HEK293 (cell line): ENCODE measurements around the gene ARHGAP35.

Experiments used
- FEZF1 ChIP-seq: fragments of 450-650 bp; formaldehyde crosslinking; IDR thresholded peaks from 2 replicates; pipeline ENCODE4 v1.5.1; 2016; ENCODE audit warnings: missing biosample characterization, missing genetic modification characterization
- PRDM1 ChIP-seq: fragments of 450-650 bp; formaldehyde crosslinking; IDR thresholded peaks from 2 replicates; pipeline ENCODE4; 2016; ENCODE audit warnings: missing biosample characterization, missing genetic modification characterization
- REST ChIP-seq: fragments of 450-650 bp; formaldehyde crosslinking; IDR thresholded peaks from 2 replicates; pipeline ENCODE4 v1.5.1; 2016; ENCODE audit warnings: missing biosample characterization, missing genetic modification characterization
- TCF7L2 ChIP-seq: IDR thresholded peaks from 2 replicates; pipeline ENCODE4 v1.6.1; 2011; ENCODE audit warnings: low read depth, mild to moderate bottlenecking, inconsistent platforms, low read length, moderate library complexity, borderline replicate concordance
- ZBTB21 ChIP-seq: fragments of 450-650 bp; formaldehyde crosslinking; IDR thresholded peaks from 2 replicates; pipeline ENCODE4 v1.5.1; 2017; ENCODE audit warnings: missing biosample characterization, missing genetic modification characterization
- ZNF248 ChIP-seq: fragments of 450-650 bp; formaldehyde crosslinking; IDR thresholded peaks from 2 replicates; pipeline ENCODE4 v1.5.1; 2017; ENCODE audit warnings: missing biosample characterization, missing genetic modification characterization
- ZNF488 ChIP-seq: fragments of 450-650 bp; formaldehyde crosslinking; IDR thresholded peaks from 2 replicates; pipeline ENCODE4 v1.5.1; 2016; ENCODE audit warnings: missing biosample characterization, missing genetic modification characterization
- ZNF558 ChIP-seq: fragments of 450-650 bp; formaldehyde crosslinking; IDR thresholded peaks from 2 replicates; pipeline ENCODE4 v1.5.1; 2016; ENCODE audit warnings: missing biosample characterization, missing genetic modification characterization
- ZNF560 ChIP-seq: fragments of 450-650 bp; formaldehyde crosslinking; IDR thresholded peaks from 2 replicates; pipeline ENCODE4 v1.5.1; 2017; ENCODE audit warnings: missing biosample characterization, missing genetic modification characterization, borderline replicate concordance
- ZNF670 ChIP-seq: fragments of 450-650 bp; formaldehyde crosslinking; IDR thresholded peaks from 2 replicates; pipeline ENCODE4 v1.5.1; 2016; ENCODE audit warnings: missing biosample characterization, missing genetic modification characterization, low read depth
- ZNF707 ChIP-seq: fragments of 450-650 bp; formaldehyde crosslinking; IDR thresholded peaks from 2 replicates; pipeline ENCODE4 v1.5.1; 2016; ENCODE audit warnings: missing biosample characterization, missing genetic modification characterization
- TF ChIP-seq, protein P1 (sequence below): fragments of 450-650 bp; formaldehyde crosslinking; IDR thresholded peaks from 2 replicates; pipeline ENCODE4 v1.5.1; 2016; ENCODE audit warnings: missing biosample characterization, missing genetic modification characterization

DNA sequence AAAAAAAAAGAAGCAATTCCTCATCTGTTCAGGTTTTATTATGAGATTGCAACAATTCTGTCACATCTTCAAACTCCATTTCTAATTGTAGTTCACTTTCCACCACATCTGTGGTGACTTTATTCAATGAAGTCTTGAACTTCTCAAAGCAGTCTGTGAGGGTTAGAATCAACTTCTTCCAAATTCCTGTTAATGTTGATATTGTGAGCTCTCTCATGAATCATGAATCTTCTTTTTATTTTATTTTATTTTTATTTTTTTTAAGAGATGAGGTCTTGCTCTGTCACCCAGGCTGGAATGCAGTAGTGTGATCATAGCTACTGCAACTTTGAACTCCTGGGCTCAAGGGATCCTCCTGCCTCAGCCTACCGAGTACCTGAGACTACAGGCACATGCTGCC, 19.6 kb downstream of the ARHGAP35 start:
- TF ChIP-seq, protein P1, sequence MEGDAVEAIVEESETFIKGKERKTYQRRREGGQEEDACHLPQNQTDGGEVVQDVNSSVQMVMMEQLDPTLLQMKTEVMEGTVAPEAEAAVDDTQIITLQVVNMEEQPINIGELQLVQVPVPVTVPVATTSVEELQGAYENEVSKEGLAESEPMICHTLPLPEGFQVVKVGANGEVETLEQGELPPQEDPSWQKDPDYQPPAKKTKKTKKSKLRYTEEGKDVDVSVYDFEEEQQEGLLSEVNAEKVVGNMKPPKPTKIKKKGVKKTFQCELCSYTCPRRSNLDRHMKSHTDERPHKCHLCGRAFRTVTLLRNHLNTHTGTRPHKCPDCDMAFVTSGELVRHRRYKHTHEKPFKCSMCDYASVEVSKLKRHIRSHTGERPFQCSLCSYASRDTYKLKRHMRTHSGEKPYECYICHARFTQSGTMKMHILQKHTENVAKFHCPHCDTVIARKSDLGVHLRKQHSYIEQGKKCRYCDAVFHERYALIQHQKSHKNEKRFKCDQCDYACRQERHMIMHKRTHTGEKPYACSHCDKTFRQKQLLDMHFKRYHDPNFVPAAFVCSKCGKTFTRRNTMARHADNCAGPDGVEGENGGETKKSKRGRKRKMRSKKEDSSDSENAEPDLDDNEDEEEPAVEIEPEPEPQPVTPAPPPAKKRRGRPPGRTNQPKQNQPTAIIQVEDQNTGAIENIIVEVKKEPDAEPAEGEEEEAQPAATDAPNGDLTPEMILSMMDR = no peak
- TF ChIP-seq TCF7L2 = no peak
- no peak for TF ChIP-seq ZNF670 (tag by site-specific recombination)
- TF ChIP-seq REST (tag by site-specific recombination) = no peak
- TF ChIP-seq ZNF558 (tag by site-specific recombination) = no peak
- TF ChIP-seq PRDM1 (tag by site-specific recombination) = no peak
- no peak for TF ChIP-seq ZBTB21 (tag by site-specific recombination)
- TF ChIP-seq ZNF488 (tag by site-specific recombination) = no peak
- TF ChIP-seq FEZF1 (tag by site-specific recombination) = no peak
- no peak for TF ChIP-seq ZNF248 (tag by site-specific recombination)
- TF ChIP-seq ZNF707 (tag by site-specific recombination) = no peak
- no peak for TF ChIP-seq ZNF560 (tag by site-specific recombination)
